SK-MEL-5 (cell line): Measurements from ENCODE around the gene SMTNL1. TPM values are rescaled to one million over a fixed set of nuclear protein-coding genes. Genes with fewer than 3 reads are reported as not detected.

ENCODE experiments used
- DNase-seq: peaks from one replicate; pipeline ENCODE4 v3.0.0-alpha.2; 2016; ENCODE audit warnings: low read depth, low spot score
- in situ Hi-C: cut with HindIII; loops from 2 replicates; pipeline ENCODE4 v1.10.0; 2016; ENCODE audit warnings: low sequenced_read_pairs, high pct_unique_total_duplicates, low pct_unique_long_range_greater_than_20kb
- polyA plus RNA-seq, 2 experiments: library from polyadenylated mRNA; depleted of rRNA; stranded (reverse); fragments of >200 nt; gene quantifications; 2 replicates each; pipeline ENCODE4 v1.2.3, GENCODE V29; 2015
- total RNA-seq: library from RNA; depleted of rRNA; stranded (reverse); fragments of >200 nt; shearing (Covaris generic); gene quantifications from 2 replicates; pipeline ENCODE4 v1.2.3, GENCODE V29; 2014; rRNA removed

Gene SMTNL1, protein sequence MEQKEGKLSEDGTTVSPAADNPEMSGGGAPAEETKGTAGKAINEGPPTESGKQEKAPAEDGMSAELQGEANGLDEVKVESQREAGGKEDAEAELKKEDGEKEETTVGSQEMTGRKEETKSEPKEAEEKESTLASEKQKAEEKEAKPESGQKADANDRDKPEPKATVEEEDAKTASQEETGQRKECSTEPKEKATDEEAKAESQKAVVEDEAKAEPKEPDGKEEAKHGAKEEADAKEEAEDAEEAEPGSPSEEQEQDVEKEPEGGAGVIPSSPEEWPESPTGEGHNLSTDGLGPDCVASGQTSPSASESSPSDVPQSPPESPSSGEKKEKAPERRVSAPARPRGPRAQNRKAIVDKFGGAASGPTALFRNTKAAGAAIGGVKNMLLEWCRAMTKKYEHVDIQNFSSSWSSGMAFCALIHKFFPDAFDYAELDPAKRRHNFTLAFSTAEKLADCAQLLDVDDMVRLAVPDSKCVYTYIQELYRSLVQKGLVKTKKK
- not detected in 2 replicates for total RNA-seq
- polyA plus RNA-seq (2015; cell fraction: cytosol; rRNA removed): 0.05 TPM in 1 of 2 replicates, not detected in the other
- polyA plus RNA-seq (2015; cell fraction: nucleus; rRNA removed): not detected in 2 replicates

DNA sequence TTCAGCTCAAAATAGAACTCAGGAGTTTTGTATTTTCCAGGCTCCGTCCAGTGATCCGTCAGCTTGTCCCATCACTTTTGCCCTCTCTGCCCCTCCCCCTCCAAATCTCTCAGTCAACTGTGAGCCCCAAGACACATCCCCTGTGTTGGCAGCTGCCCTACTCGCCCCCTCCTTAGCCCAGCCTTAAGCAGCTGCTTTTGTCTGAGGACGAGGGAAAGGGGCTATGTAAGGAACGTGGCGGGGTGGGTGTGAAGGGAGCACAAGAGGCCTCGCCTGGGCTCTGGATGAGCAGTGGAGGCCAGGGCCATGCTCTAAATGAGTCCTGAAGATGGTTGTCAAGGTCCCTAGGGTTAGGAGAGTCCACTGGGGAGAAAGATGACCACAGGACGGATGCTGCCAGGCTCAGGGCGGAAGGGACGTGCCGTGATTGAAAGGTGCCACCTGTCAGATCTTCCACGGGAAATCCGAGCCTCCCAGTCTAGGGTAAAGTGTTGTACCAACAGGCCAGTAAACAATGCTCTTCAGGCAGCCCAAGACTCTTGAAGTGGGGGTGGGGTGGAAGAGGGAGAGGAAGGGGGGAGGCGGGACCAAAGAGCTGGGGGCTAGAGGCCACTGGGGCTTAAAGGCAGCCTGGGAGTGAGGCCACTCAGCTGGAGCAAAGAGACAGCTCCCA is at the start of gene SMTNL1:
SMTNL1 (plus strand) TSS at position 649 of the 673 bp plus-strand sequence. CDS start 5,048 bp downstream, outside the sequence.
- in situ Hi-C loops: no loop called here
- no peak for DNase-seq

- no peak for DNase-seq
- in situ Hi-C loops: no loop called here
Observed at GRCh38 chr11:57487920-57488659, 49.3 kb upstream of the SMTNL1 start.

GRCh38 chr11:57490456-57491248 is 46.7 kb upstream of the SMTNL1 start:
- peak; percentile 29 for DNase-seq
- in situ Hi-C loops: no loop called here

DNA sequence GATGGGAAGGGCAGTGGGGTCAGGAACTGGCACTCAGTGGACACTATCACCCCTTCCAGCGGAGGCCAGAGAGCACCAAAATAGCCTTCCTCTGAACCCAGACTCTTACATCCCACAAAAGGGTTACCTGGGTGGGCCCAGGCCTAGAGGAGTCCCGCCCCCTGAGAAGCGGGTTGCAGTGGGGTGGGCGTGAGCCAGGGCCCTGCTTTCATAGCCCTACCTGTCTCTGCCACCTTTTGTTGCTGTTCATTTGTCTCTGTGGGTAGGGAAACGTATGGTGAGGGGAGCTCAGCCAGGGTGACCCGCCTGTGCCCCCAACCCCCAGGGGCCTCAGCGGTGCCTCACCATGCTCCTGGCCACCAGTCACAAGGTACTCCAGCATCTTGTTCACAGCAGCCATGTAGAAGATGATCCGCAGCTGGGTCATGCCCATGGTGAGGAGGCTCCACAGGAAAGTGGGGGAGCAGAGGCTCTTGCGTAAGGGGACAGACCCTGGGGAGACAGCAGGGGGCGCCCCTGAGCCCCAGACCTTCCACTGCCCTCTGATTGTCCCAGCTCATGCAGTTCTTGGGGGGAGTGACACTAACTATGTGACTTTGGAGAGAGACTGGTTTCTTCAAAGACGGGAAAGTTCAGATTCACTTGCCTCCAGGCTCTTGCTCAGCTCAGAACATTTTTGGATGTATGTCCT is 45.9 kb upstream of the SMTNL1 start:
- peak; percentile 49 for DNase-seq
- in situ Hi-C loops: no loop called here

GRCh38 chr11:57493507-57494503 is 43.6 kb upstream of the SMTNL1 start:
- in situ Hi-C loops: no loop called here

GRCh38 chr11:57496109-57496820 is 41.1 kb upstream of the SMTNL1 start:
- in situ Hi-C loops: no loop called here
- DNase-seq: no peak

More at GRCh38 chr11:57493507-57494503, 43.6 kb upstream of the SMTNL1 start:
- DNase-seq: peak; percentile 57

GRCh38 chr11:57497303-57498247 is 39.8 kb upstream of the SMTNL1 start:
- DNase-seq: no peak
- in situ Hi-C loops: no loop called here

GRCh38 chr11:57498540-57498939 is 38.9 kb upstream of the SMTNL1 start:
- no peak for DNase-seq
- in situ Hi-C loops: no loop called here

GRCh38 chr11:57499413-57499982 is 37.9 kb upstream of the SMTNL1 start:
- in situ Hi-C loops: no loop called here
- peak; percentile 80 for DNase-seq

GRCh38 chr11:57499983-57500461 is 37.4 kb upstream of the SMTNL1 start:
- no peak for DNase-seq
- in situ Hi-C loops: no loop called here

DNA sequence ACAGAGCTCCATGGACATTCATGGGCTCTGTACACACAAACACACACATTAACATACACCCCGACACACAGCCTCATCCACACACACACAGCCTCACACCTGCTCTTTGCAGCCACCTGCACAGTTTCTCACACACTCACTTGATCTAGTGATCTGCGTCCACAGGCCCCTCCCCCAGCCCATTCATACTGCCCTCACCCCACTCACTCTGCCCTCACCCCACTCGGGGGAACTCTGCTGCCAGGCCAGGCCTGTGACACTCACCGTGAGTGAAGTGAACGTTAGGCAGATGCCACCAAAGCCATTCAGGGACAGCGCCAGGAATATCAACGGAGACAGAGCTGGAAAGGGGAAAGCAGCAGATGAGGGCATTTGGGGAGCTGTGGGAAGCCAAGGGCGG is 36.9 kb upstream of the SMTNL1 start:
- DNase-seq: no peak
- in situ Hi-C loops: no loop called here

GRCh38 chr11:57500926-57501325 is 36.5 kb upstream of the SMTNL1 start:
- in situ Hi-C loops: no loop called here
- DNase-seq: no peak

GRCh38 chr11:57501953-57502352 is 35.4 kb upstream of the SMTNL1 start:
- DNase-seq: no peak
- in situ Hi-C loops: no loop called here

- in situ Hi-C loops: no loop called here
- no peak for DNase-seq
Observed at GRCh38 chr11:57502376-57502775, 35.0 kb upstream of the SMTNL1 start.
